Subcutaneous adipose tissue (tissue), 4 donors: ENCODE data around the gene TSPAN17. TPM values are rescaled to one million over a fixed set of nuclear protein-coding genes. Genes with fewer than 3 reads are reported as not detected.

ENCODE experiments used
- CTCF ChIP-seq: fragments of 450-650 bp; IDR thresholded peaks from one replicate; pipeline ENCODE4 v1.5.1; 2016; ENCODE audit warnings: low read depth, mild to moderate bottlenecking, control low read depth, antibody characterized with exemption, moderate library complexity
- total RNA-seq, 4 donors: library from RNA; depleted of rRNA; stranded (reverse); fragments of >200 nt; gene quantifications; one replicate each; pipeline ENCODE4 v1.1.0, GENCODE V29; 2016

TSPAN17 gene
- total RNA-seq, 4 donors from 2014 or later, result 7.8 to 18.7 (median 11.3) TPM

GRCh38 chr5:176662371-176663333 lies 15.4 kb downstream of the TSPAN17 start:
- TF ChIP-seq CTCF, result no peak

GRCh38 chr5:176663566-176663965 lies 16.3 kb downstream of the TSPAN17 start:
- no peak for TF ChIP-seq CTCF

GRCh38 chr5:176664479-176664878 lies 17.2 kb downstream of the TSPAN17 start:
- TF ChIP-seq CTCF, result no peak

- TF ChIP-seq CTCF, result no peak
Measured at GRCh38 chr5:176664886-176665285, 17.6 kb downstream of the TSPAN17 start.

- TF ChIP-seq CTCF, result no peak
Measured at GRCh38 chr5:176665517-176665916, 18.2 kb downstream of the TSPAN17 start.

GRCh38 chr5:176667637-176668036 lies 20.4 kb downstream of the TSPAN17 start:
- no peak for TF ChIP-seq CTCF

- no peak for TF ChIP-seq CTCF
Measured at GRCh38 chr5:176670449-176670848, 23.2 kb downstream of the TSPAN17 start.
